Mononuclear cell (primary cell): ENCODE results near the gene HGD. TPM values are rescaled to one million over a fixed set of nuclear protein-coding genes. Genes with fewer than 3 reads are reported as not detected.
"Not testable (repeated sequence)": the region's sequence is repeated elsewhere in the genome, so short reads cannot be mapped to it uniquely, and the experiment has no call there.

Experiments
- H3K27me3 ChIP-seq: 2 replicates; pipeline ENCODE4 v1.6.0; 2011; ENCODE audit warnings: low read length, control low read depth; ENCODE audit not compliant: insufficient read depth
- H3K4me1 ChIP-seq: 2 replicates; pipeline ENCODE4 v1.5.1; 2011; ENCODE audit warnings: mild to moderate bottlenecking, low read length, control low read depth; ENCODE audit not compliant: insufficient read depth
- H3K4me3 ChIP-seq: 2 replicates; pipeline ENCODE4 v1.5.1; 2011; ENCODE audit warnings: mild to moderate bottlenecking, low read length, moderate library complexity
- H3K9me3 ChIP-seq: 2 replicates; pipeline ENCODE4 v1.5.1; 2011; ENCODE audit warnings: low read depth, mild to moderate bottlenecking, control low read depth, low read length
- total RNA-seq: library from RNA; depleted of rRNA; stranded (reverse); fragments of >200 nt; gene quantifications from one replicate; pipeline ENCODE4 v1.2.3, GENCODE V29; 2012

Gene HGD
- total RNA-seq, 1 donor = 6.7 TPM

GRCh38 chr3:120659285-120659684 lies 22.8 kb downstream of the HGD start:
- H3K4me3 ChIP-seq = no peak overlapping the region

GRCh38 chr3:120652896-120653545 lies 29.0 kb downstream of the HGD start:
- Histone ChIP-seq H3K4me3 (no peak overlapping the region), H3K4me1 (no peaks in the 10 kb centered on the region), H3K27me3 (no peaks in the 10 kb centered on the region), H3K9me3 (no peaks in the 10 kb centered on the region)

More at GRCh38 chr3:120659285-120659684, 22.8 kb downstream of the HGD start:
- no peaks in the 10 kb centered on the region for H3K4me1 ChIP-seq
- H3K27me3 ChIP-seq = no peaks in the 10 kb centered on the region
- no peaks in the 10 kb centered on the region for H3K9me3 ChIP-seq

GRCh38 chr3:120652281-120652680 lies 29.8 kb downstream of the HGD start:
- H3K9me3 ChIP-seq = no peaks in the 10 kb centered on the region
- no peaks in the 10 kb centered on the region for H3K27me3 ChIP-seq
- H3K4me1 ChIP-seq = no peaks in the 10 kb centered on the region
- no peak overlapping the region for H3K4me3 ChIP-seq

- no peaks in the 10 kb centered on the region for H3K4me1 ChIP-seq
- no peak overlapping the region for H3K4me3 ChIP-seq
- H3K9me3 ChIP-seq = no peaks in the 10 kb centered on the region
- H3K27me3 ChIP-seq = no peaks in the 10 kb centered on the region
Measured at GRCh38 chr3:120650311-120650710, 31.7 kb downstream of the HGD start.

GRCh38 chr3:120649830-120650233 lies 32.2 kb downstream of the HGD start:
- Histone ChIP-seq H3K27me3 (no peaks in the 10 kb centered on the region), H3K9me3 (no peaks in the 10 kb centered on the region), H3K4me3 (no peak overlapping the region), H3K4me1 (no peaks in the 10 kb centered on the region)

- no peaks in the 10 kb centered on the region for H3K4me1 ChIP-seq
- no peaks in the 10 kb centered on the region for H3K27me3 ChIP-seq
- H3K9me3 ChIP-seq = no peaks in the 10 kb centered on the region
- H3K4me3 ChIP-seq = no peak overlapping the region
Measured at GRCh38 chr3:120648290-120648689, 33.7 kb downstream of the HGD start.

- Histone ChIP-seq H3K4me1 (peaks cover 3% of the 10 kb centered on the region), H3K27me3 (no peaks in the 10 kb centered on the region), H3K4me3 (no peak overlapping the region), H3K9me3 (no peaks in the 10 kb centered on the region)
Measured at GRCh38 chr3:120646771-120647432, 35.1 kb downstream of the HGD start.

GRCh38 chr3:120645083-120645845 lies 36.8 kb downstream of the HGD start:
- no peaks in the 10 kb centered on the region for H3K9me3 ChIP-seq
- peaks cover 3% of the 10 kb centered on the region for H3K4me1 ChIP-seq
- H3K27me3 ChIP-seq = no peaks in the 10 kb centered on the region
- H3K4me3 ChIP-seq = no peak overlapping the region

GRCh38 chr3:120642368-120642948 lies 39.6 kb downstream of the HGD start:
- no peaks in the 10 kb centered on the region for H3K9me3 ChIP-seq
- no peak overlapping the region for H3K4me3 ChIP-seq
- H3K27me3 ChIP-seq = no peaks in the 10 kb centered on the region
- H3K4me1 ChIP-seq = peaks cover 3% of the 10 kb centered on the region

- Histone ChIP-seq H3K4me1 (peaks cover 3% of the 10 kb centered on the region), H3K9me3 (no peaks in the 10 kb centered on the region), H3K27me3 (no peaks in the 10 kb centered on the region), H3K4me3 (no peak overlapping the region)
Measured at GRCh38 chr3:120641696-120642246, 40.3 kb downstream of the HGD start.

- H3K9me3 ChIP-seq = no peaks in the 10 kb centered on the region
- H3K27me3 ChIP-seq = no peaks in the 10 kb centered on the region
- no peak overlapping the region for H3K4me3 ChIP-seq
- peaks cover 3% of the 10 kb centered on the region for H3K4me1 ChIP-seq
Measured at GRCh38 chr3:120640231-120640630, 41.8 kb downstream of the HGD start.

- H3K27me3 ChIP-seq, H3K9me3 ChIP-seq, H3K4me1 ChIP-seq, H3K4me3 ChIP-seq: not testable (repeated sequence)
Measured at GRCh38 chr3:120638820-120639219, 43.2 kb downstream of the HGD start.

- no peak overlapping the region for H3K4me3 ChIP-seq
- H3K4me1 ChIP-seq = peaks cover 3% of the 10 kb centered on the region
- no peaks in the 10 kb centered on the region for H3K9me3 ChIP-seq
- no peaks in the 10 kb centered on the region for H3K27me3 ChIP-seq
Measured at GRCh38 chr3:120637851-120638559, 44.0 kb downstream of the HGD start.

GRCh38 chr3:120636795-120637401 lies 45.1 kb downstream of the HGD start:
- Histone ChIP-seq H3K4me3 (no peak overlapping the region), H3K27me3 (no peaks in the 10 kb centered on the region), H3K9me3 (no peaks in the 10 kb centered on the region), H3K4me1 (no peaks in the 10 kb centered on the region)
